Bone marrow (tissue), 2 donors: Measurements from ENCODE around the gene RILP.

Experiments used
- DNase-seq, 2 donors: peaks; one replicate each; lab custom pipeline; 2025; lab: John Stamatoyannopoulos, UW

RILP gene

GRCh38 chr17:1648173-1648962 lies 1.3 kb downstream of the RILP start:
- peak in 1 of 2 donors; percentile 83 for DNase-seq

DNA sequence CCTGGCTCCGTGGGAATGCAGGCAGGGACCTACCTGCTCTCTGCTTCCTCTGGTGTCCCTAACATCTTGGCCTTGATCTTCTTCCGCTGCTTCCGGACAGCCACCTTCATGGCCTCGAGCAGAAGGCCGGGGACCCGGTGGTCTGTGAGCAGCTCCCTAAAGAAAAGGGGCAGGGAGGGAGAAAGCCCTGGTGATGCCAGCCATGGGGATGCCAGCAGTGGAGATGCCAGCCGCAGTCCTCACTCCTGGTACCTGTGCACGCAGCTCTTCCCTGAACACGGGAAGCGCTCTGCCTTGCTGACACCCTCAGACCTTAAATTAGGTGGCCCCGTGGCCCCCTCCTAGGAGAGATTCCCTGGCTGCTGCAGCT lies 1.9 kb downstream of the RILP start:
- DNase-seq: no peak

- DNase-seq: no peak
These were observed 3.3 kb downstream of the RILP start for GRCh38 chr17:1646199-1646875.

- peak in 1 of 2 donors; percentile 68 for DNase-seq
These were observed 4.2 kb downstream of the RILP start, which contains the start of gene SCARF1 for GRCh38 chr17:1645207-1646171. Gene SCARF1 (minus strand): TSS chr17:1645732. CDS start chr17:1645697, 35 bp downstream.

- peak in 1 of 2 donors; percentile 35 for DNase-seq
These were observed 5.0 kb downstream of the RILP start for GRCh38 chr17:1644493-1645206.

DNA sequence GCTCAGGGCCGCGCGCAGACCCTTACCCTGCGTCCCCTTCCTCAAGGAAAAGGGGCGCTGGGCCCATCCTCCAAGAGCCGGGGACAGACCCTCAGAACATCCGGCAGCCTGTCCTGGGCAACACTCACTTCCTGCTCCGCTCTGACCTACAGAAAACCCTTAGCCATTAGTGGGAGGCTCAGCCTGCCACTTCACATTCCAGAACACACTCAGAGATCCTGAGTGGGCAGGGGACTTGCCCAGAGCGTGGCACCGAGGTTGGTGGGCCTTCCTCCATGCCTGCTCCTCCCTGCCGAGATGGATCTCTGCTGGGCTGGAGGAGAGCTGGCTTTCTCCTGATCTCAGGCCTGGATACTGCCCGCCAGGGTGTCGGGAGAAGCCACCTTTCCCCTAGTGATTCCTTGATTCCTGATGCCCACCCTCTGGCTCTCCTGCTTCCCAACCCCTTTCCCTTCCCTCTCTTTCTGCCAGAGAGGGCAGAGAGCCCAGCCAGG lies 5.6 kb downstream of the RILP start:
- peak; percentile 3 to 39 for DNase-seq

GRCh38 chr17:1643293-1643998 lies 6.2 kb downstream of the RILP start:
- peak in 1 of 2 donors; percentile 39 for DNase-seq

GRCh38 chr17:1641065-1641403 lies 8.6 kb downstream of the RILP start:
- no peak for DNase-seq

DNA sequence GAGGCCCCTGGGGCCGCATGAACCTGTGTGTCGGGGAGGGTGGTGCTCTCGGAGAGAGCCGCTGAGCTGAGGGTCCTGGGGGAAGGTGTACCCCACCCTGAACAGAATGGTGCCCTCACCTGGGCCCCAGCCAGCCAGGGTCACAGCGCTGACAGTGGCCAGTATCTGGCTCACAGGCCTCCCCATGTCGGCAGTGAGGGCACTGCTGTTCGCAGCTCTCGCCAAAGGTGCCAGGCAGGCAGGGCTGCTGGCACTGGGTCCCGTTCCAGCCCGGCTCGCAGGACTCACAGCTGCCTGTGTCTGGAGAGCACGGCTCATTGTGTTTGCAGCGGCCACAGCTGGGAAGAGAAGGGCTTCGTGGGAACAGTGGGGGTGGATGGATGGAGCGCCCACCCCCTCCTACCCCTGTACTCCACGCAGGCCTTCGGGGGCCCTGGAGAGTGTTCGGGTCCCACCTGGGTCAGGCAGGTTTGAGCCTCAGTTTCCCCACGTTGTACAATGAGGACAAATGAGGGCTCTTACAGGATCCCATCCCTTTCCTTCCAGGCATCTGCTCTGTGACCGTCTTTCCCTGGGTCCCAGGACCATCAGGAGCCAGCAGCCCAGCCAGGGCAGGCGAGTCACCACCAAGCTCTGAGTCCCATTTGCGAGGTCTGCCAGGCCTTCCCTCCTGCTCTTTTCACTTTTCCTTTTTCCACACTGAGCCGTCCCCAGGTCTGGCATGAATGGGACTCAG lies 9.2 kb downstream of the RILP start:
- no peak for DNase-seq

- DNase-seq: no peak
These were observed 10.0 kb downstream of the RILP start for GRCh38 chr17:1639549-1640180.

- no peak for DNase-seq
These were observed 10.9 kb downstream of the RILP start for GRCh38 chr17:1638624-1639300.

GRCh38 chr17:1638171-1638590 lies 11.5 kb downstream of the RILP start:
- DNase-seq: no peak

GRCh38 chr17:1636732-1637285 lies 12.9 kb downstream of the RILP start:
- no peak for DNase-seq

GRCh38 chr17:1635675-1636465 lies 13.8 kb downstream of the RILP start:
- no peak for DNase-seq

DNA sequence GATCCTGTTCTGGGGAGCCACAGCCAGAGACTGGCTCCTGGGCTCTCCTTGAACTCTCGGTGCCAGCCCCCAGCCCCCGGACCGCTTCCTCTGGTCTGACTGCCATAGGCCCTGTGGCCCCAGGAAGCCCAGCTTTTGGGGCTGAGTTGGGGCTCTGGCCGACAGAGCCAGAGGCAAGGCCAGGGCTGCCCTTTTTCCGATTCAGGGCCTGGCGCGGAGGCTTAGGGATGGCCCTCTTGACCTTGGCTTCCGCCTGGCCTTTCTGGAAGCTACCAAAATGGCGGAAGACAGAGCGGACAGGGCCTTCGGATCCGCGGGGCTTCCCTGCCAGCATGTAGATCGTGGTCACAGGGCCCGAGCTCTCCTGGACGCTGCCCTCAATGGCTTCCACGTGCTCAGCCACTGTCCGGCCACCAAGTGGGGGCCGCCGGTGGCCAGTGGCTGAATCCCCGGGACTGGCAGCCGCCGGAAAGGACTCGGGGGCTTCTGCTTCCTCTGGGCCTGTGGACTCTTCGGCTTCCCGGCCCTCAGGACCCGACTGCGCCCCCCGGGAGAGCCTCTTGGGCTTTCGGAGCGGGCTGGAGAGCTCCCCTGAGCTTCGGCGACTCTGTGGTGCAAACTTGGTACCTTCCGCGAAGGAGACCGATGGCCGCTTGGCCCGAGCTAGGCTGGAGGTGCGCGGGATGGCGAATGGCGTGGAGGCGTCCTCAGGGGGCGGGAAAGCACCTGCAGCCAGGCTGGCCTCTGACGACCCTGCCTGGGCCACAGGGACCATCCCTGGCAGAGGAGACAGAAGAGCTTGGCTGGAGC lies 14.6 kb downstream of the RILP start:
- DNase-seq: no peak

GRCh38 chr17:1630662-1631061 lies 19.0 kb downstream of the RILP start:
- DNase-seq: no peak
